ENCODE measurements around the gene TMEM232. TPM values are rescaled to one million over a fixed set of nuclear protein-coding genes. Genes with fewer than 3 reads are reported as not detected.
A peak's percentile ranks its signal among the peaks of the same experiment; 100 is the strongest.
"Not testable (repeated sequence)": the region's sequence is repeated elsewhere in the genome, so short reads cannot be mapped to it uniquely, and the experiment has no call there.

The TMEM232 gene
- total RNA-seq, 2 experiments from 2014 or later, result 0.28 to 0.76 TPM

DNA sequence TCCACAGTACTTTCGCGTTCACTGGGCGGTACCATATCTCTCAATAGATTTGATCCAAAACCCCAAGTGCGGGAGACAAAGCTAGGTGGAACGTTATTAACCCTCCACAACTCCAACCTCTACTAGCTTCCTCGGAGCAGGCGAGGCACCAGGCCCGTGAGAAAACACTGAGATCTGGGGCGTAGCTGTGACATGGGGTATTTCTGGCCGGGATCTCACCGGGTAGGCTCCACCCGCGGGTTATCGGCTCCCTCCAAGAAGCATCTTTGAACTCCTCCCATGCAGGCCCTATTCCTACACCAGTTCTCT is 12.0 kb upstream of the TMEM232 start:
- CTCF ChIA-PET, result interaction anchor here (1.5 to 2.4 kb wide), 4 partner anchors 10 to 18 kb away, joined by 5 to 16 read pairs (median 10); partner anchors contain the start of gene TMEM232
- H3K36me3 Mint-ChIP-seq, result peaks cover 4% of the 10 kb centered on the region
- ATAC-seq (peak; percentile 76), DNase-seq (no peak)
- H3K27me3 Mint-ChIP-seq, result peaks cover 12% of the 10 kb centered on the region
- H3K4me1 Mint-ChIP-seq, result peaks cover 36% of the 10 kb centered on the region
- H3K27ac Mint-ChIP-seq, result peak overlapping the region; percentile 95
- no peaks in the 10 kb centered on the region for H3K9me3 Mint-ChIP-seq (ENCODE audit: low read depth)
- peak overlapping the region; percentile 88 for H3K4me3 Mint-ChIP-seq

DNA sequence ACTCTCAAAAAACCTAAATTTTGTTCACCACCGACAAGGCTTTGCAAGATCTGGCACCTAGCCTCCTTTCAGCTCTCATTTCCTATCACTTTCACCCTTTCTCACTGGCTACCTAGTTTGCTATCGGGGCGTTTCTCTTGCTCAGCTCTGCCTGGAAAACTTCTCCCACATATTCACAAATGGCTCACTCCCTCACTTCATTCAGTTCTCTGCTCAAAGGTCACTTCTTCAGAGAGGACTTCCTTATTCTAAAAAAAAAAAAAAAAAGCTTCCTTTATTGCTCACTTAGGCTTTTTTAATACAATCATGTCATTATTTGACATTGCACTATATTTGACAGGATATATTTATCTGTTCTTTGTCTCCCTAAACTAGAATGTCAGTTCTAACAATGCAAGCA is 10.3 kb upstream of the TMEM232 start:
- ATAC-seq (no peak), DNase-seq (no peak)
- H3K9me3 Mint-ChIP-seq (ENCODE audit: low read depth), result no peaks in the 10 kb centered on the region
- H3K4me3 Mint-ChIP-seq, result peak overlapping the region; percentile 27
- H3K27me3 Mint-ChIP-seq, result peaks cover 12% of the 10 kb centered on the region
- peaks cover 3% of the 10 kb centered on the region for H3K36me3 Mint-ChIP-seq
- H3K27ac Mint-ChIP-seq, result peak overlapping the region; percentile 13
- peaks cover 32% of the 10 kb centered on the region for H3K4me1 Mint-ChIP-seq
- CTCF ChIA-PET, result interaction anchor here (1.1 kb wide), 1 partner anchor 1424 kb away, joined by 3 read pairs; no protein-coding TSS in a partner anchor

GRCh38 chr5:110735556-110735955 is 9.1 kb upstream of the TMEM232 start:
- CTCF ChIA-PET, result no interaction called here
- Mint-ChIP-seq H3K4me3 (no peak overlapping the region), H3K36me3 (peaks cover 3% of the 10 kb centered on the region), H3K27me3 (peaks cover 12% of the 10 kb centered on the region), H3K27ac (no peak overlapping the region), H3K9me3 (ENCODE audit: low read depth) (no peaks in the 10 kb centered on the region), H3K4me1 (peaks cover 24% of the 10 kb centered on the region)
- no peak for DNase-seq
- ATAC-seq, result no peak

DNA sequence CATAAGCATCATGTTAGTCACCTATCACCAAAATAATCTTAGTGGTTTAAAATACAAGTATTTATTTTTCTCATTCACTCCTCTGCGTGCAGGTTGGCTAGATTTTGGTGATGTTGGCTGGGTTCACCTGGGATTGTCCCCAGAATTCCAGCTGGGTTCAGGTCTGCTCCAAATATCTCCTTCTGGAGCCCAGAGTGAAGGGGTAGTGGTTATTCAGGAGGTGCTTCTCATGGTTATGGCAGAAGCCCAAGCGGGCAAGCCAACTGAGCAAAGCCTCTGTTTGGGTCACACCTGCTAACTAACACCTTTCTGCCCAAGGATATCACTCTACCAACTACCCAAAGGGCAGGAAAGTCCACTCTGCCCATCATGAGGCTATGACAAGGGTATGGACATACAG is 7.6 kb upstream of the TMEM232 start:
- Mint-ChIP-seq H3K4me1 (peaks cover 14% of the 10 kb centered on the region), H3K9me3 (ENCODE audit: low read depth) (no peaks in the 10 kb centered on the region), H3K36me3 (no peaks in the 10 kb centered on the region), H3K4me3 (no peak overlapping the region), H3K27me3 (peaks cover 12% of the 10 kb centered on the region), H3K27ac (no peak overlapping the region)
- no peak for DNase-seq
- CTCF ChIA-PET, result no interaction called here
- ATAC-seq, result no peak

DNA sequence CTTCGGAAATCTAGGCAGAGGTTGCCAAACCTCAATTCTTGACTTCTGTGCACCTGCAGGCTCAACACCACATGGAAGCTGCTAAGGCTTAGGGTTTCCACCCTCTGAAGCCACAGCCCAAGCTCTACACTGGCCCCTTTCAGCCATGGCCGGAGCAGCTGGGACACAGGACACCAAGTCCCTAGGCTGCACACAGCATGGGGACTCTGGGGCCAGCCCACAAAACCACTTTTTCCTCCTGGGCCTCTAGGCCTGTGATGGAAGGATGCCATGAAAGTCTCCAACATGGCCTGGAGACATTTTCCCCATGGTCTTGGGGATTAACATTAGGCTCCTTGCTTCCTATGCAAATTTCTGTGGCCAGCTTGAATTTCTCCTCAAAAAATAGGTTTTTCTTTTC is 5.0 kb upstream of the TMEM232 start:
- H3K4me1 Mint-ChIP-seq; H3K36me3 Mint-ChIP-seq; ATAC-seq; H3K27me3 Mint-ChIP-seq; H3K4me3 Mint-ChIP-seq; DNase-seq; H3K9me3 Mint-ChIP-seq (ENCODE audit: low read depth); H3K27ac Mint-ChIP-seq; CTCF ChIA-PET: not testable (repeated sequence)

DNA sequence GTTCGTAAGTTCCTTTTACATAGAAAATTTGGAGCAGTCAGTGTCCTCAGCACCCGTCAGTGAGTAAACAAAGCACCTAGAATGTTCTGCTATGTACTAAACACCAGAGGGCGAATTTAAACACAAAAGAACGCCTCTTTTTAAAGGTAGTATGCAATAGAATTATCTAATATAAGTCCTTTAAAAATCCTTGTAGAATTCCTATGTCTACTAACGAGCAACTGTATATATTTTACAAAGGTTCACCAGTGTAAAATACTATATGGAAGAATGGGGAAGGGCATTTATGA is 499 bp upstream of the TMEM232 start:
- Mint-ChIP-seq H3K4me1 (peaks cover 6% of the 10 kb centered on the region), H3K9me3 (ENCODE audit: low read depth) (no peaks in the 10 kb centered on the region), H3K27me3 (no peaks in the 10 kb centered on the region), H3K4me3 (peak overlapping the region; percentile 78), H3K27ac (peak overlapping the region; percentile 53), H3K36me3 (no peaks in the 10 kb centered on the region)
- DNase-seq (no peak), ATAC-seq (peak; percentile 67)
- CTCF ChIA-PET, result interaction anchor here (0.8 to 2.6 kb wide), 3 partner anchors 11 to 55 kb away, joined by 3 to 16 read pairs (median 3); partner anchors contain the start of gene SLC25A46

GRCh38 chr5:110718311-110718710 is 8.2 kb downstream of the TMEM232 start:
- no peak overlapping the region for H3K27ac Mint-ChIP-seq
- no peaks in the 10 kb centered on the region for H3K4me1 Mint-ChIP-seq
- H3K27me3 Mint-ChIP-seq, result peaks cover 10% of the 10 kb centered on the region
- H3K4me3 Mint-ChIP-seq, result no peak overlapping the region
- H3K9me3 Mint-ChIP-seq (ENCODE audit: low read depth), result no peaks in the 10 kb centered on the region
- H3K36me3 Mint-ChIP-seq, result no peaks in the 10 kb centered on the region
- DNase-seq (no peak), ATAC-seq (no peak)
- CTCF ChIA-PET, result no interaction called here

DNA sequence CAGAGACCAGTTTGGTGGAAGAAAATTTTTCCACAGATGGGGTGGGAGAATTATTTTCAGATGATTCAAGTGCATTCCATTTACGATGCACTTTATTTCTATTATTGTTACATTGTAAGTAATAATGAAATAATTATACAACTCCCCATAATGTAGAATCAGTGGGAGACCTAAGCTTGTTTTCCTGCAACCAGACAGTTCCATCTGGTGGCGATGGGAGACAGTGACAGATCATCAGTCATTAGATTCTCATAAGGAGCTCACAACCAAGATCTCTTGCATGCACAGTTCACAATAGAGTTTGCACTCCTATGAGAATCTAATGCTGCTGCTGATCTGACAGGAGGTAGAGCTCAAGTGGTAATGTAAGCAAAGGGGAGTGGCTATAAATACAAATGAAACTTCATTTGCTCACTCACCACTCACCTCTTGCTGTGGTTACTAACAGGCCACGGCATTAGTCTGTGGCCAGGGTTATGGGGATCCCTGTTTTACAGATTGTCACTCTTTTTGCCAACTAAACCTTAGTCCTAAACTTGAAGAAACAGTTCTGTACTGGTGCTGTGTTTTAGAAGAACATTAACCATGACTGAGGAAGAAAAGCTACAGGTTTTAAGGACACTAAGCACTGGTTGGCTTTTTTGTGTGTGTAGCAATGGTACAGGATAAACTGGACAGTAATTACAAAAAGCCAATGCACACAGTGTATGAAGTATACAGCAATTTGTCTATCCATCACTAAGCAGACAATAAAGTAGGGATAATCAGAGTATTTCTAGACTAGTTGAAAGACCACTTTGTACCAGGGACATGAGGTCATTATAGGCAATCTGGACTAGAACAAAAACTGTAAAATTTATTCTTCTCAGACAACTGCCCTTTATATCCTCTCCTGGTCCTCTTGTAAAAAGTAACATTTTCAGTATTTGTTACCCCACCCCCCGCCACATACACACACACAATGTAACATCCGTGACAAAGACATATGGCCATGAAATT is 9.9 kb downstream of the TMEM232 start:
- no peak for DNase-seq
- H3K27me3 Mint-ChIP-seq, result peaks cover 13% of the 10 kb centered on the region
- H3K27ac Mint-ChIP-seq, result no peak overlapping the region
- CTCF ChIA-PET, result no interaction called here
- ATAC-seq, result no peak
- H3K4me3 Mint-ChIP-seq, result no peak overlapping the region
- H3K4me1 Mint-ChIP-seq, result no peaks in the 10 kb centered on the region
- no peaks in the 10 kb centered on the region for H3K36me3 Mint-ChIP-seq
- no peaks in the 10 kb centered on the region for H3K9me3 Mint-ChIP-seq (ENCODE audit: low read depth)

DNA sequence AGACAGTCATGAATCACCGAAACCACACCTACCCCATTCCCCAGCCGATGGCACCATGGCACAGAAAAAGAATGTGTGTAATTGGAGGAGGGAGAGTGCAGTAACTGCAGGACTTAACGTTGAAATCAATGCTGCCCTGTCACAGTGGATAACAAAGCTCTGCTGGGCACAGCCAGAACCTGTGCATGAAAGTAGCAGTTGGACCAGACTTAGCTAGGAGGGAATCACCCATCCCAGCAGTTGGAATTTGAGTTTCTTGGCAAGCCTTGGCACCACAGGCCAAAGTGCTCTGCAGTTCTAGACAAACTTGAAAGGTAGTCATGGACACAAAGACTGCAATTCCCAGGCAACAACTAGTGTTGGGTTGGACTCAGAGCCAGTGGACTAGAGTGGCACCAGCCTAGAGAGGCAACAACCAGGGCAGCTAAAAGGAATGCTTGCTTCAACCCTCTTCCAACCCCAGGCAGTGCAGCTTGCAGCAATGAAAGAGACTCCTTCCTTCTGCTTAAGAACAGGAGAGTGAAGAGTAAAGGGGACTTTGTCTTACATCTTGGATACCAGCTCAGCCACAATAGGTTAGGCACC is 19.1 kb downstream of the TMEM232 start:
- ATAC-seq (no peak), DNase-seq (no peak)
- H3K4me3 Mint-ChIP-seq, result no peak overlapping the region
- CTCF ChIA-PET, result no interaction called here
- H3K27ac Mint-ChIP-seq, result no peak overlapping the region
- H3K9me3 Mint-ChIP-seq (ENCODE audit: low read depth), result no peaks in the 10 kb centered on the region
- peaks cover 15% of the 10 kb centered on the region for H3K27me3 Mint-ChIP-seq
- H3K4me1 Mint-ChIP-seq, result no peaks in the 10 kb centered on the region
- H3K36me3 Mint-ChIP-seq, result no peaks in the 10 kb centered on the region

- Mint-ChIP-seq H3K4me1 (no peaks in the 10 kb centered on the region), H3K9me3 (ENCODE audit: low read depth) (no peaks in the 10 kb centered on the region), H3K36me3 (no peaks in the 10 kb centered on the region), H3K27ac (no peak overlapping the region), H3K4me3 (no peak overlapping the region), H3K27me3 (peaks cover 10% of the 10 kb centered on the region)
- no peak for ATAC-seq
- CTCF ChIA-PET, result no interaction called here
- no peak for DNase-seq
Measured at GRCh38 chr5:110705349-110705748, 21.1 kb downstream of the TMEM232 start.

- ATAC-seq (no peak), DNase-seq (no peak)
- H3K27ac Mint-ChIP-seq, result no peak overlapping the region
- no peaks in the 10 kb centered on the region for H3K36me3 Mint-ChIP-seq
- peaks cover 8% of the 10 kb centered on the region for H3K27me3 Mint-ChIP-seq
- CTCF ChIA-PET, result interaction anchor here (0.6 to 1.2 kb wide), 2 partner anchors 23 to 356 kb away, joined by 3 to 4 read pairs; partner anchors contain the start of gene TMEM232
- H3K9me3 Mint-ChIP-seq (ENCODE audit: low read depth), result no peaks in the 10 kb centered on the region
- H3K4me3 Mint-ChIP-seq, result no peak overlapping the region
- H3K4me1 Mint-ChIP-seq, result no peaks in the 10 kb centered on the region
Measured at GRCh38 chr5:110703481-110703880, 23.0 kb downstream of the TMEM232 start.

DNA sequence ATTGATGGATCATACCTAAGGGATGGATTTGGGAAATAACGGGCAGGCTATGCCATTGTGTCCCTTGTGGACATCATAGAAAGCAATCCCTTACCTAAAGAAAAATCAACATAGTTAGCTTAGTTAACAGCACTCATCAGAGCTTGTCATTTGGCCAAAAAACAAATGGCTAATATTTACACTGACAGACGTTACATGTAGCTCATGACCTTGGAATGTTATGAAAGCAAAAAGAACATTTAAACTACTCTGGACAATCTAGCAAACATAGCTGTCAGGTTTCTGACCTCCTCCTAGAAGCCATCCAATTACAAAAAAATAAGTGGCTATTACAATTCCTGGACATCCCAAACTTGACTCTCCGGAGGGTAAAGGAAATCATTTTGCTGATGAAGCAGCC is 23.8 kb downstream of the TMEM232 start:
- H3K9me3 Mint-ChIP-seq (ENCODE audit: low read depth), result no peaks in the 10 kb centered on the region
- CTCF ChIA-PET, result interaction anchor here (0.6 to 1.2 kb wide), 2 partner anchors 24 to 357 kb away, joined by 3 to 4 read pairs; partner anchors contain the start of gene TMEM232
- no peak overlapping the region for H3K4me3 Mint-ChIP-seq
- H3K27ac Mint-ChIP-seq, result no peak overlapping the region
- peaks cover 8% of the 10 kb centered on the region for H3K27me3 Mint-ChIP-seq
- H3K4me1 Mint-ChIP-seq, result no peaks in the 10 kb centered on the region
- no peaks in the 10 kb centered on the region for H3K36me3 Mint-ChIP-seq
- ATAC-seq, result no peak
- no peak for DNase-seq

GRCh38 chr5:110702300-110702699 is 24.2 kb downstream of the TMEM232 start:
- peaks cover 8% of the 10 kb centered on the region for H3K27me3 Mint-ChIP-seq
- H3K36me3 Mint-ChIP-seq, result no peaks in the 10 kb centered on the region
- CTCF ChIA-PET, result interaction anchor here (1.2 kb wide), 1 partner anchor 24 kb away, joined by 3 read pairs; the partner anchor contains the start of gene TMEM232
- ATAC-seq (no peak), DNase-seq (no peak)
- no peaks in the 10 kb centered on the region for H3K4me1 Mint-ChIP-seq
- H3K9me3 Mint-ChIP-seq (ENCODE audit: low read depth), result no peaks in the 10 kb centered on the region
- H3K4me3 Mint-ChIP-seq, result no peak overlapping the region
- H3K27ac Mint-ChIP-seq, result no peak overlapping the region

GRCh38 chr5:110692669-110693068 is 33.8 kb downstream of the TMEM232 start:
- H3K4me3 Mint-ChIP-seq; H3K36me3 Mint-ChIP-seq; H3K9me3 Mint-ChIP-seq (ENCODE audit: low read depth); H3K4me1 Mint-ChIP-seq; DNase-seq; H3K27me3 Mint-ChIP-seq; ATAC-seq; CTCF ChIA-PET; H3K27ac Mint-ChIP-seq: not testable (repeated sequence)

All from activated CD8-positive, alpha-beta memory T cell treated with anti-CD3 and anti-CD28 coated beads, Interleukin-2, amount 10 ng/mL, durations not matched to agents 7 days and 5 days (primary cell).